GM08714 (cell line): ENCODE results near the gene DBN1.

ENCODE experiments used
- H3K4me3 ChIP-seq: fragments of 200-500 bp; sonication (Bioruptor generic); 2 replicates; pipeline ENCODE4 v1.5.1; 2014; ENCODE audit warnings: mild to moderate bottlenecking, low read length, inconsistent platforms
- ZNF274 ChIP-seq: IDR thresholded peaks from 2 replicates; pipeline ENCODE4 v1.6.1; 2012; ENCODE audit warnings: mild to moderate bottlenecking, low read depth, low read length

DBN1 gene

DNA sequence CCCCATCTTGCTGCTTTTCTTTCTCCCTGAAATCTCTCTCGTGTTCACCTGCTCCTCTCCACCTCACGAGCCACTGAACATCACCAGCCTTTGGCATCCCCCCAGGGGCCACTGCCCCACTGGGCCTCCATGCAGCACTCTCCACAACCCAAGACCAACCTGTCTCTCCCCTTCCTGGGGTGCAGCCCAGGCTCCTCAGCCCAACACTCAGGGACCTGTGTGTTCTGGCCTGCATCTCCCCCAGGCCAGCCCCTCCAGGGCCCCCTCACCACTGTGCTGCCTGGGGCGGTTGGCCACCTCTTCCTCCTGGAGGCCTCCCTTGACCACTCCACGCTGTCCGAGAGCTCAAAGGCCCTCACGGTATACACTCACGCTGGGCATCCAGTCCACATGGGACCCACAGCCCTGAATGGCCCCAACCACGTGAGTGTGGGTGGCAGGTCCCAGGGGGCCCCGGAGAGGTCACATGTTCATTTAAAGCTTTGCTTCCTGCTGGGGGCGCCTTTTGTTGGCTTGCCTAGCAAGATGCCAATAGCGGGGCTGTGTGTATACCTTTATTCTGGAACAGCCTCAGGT lies 36.6 kb upstream of the DBN1 start:
- peak overlapping the region; percentile 66; the same call in 1 of the 2 replicates for H3K4me3 ChIP-seq
- TF ChIP-seq ZNF274, result no peak

DNA sequence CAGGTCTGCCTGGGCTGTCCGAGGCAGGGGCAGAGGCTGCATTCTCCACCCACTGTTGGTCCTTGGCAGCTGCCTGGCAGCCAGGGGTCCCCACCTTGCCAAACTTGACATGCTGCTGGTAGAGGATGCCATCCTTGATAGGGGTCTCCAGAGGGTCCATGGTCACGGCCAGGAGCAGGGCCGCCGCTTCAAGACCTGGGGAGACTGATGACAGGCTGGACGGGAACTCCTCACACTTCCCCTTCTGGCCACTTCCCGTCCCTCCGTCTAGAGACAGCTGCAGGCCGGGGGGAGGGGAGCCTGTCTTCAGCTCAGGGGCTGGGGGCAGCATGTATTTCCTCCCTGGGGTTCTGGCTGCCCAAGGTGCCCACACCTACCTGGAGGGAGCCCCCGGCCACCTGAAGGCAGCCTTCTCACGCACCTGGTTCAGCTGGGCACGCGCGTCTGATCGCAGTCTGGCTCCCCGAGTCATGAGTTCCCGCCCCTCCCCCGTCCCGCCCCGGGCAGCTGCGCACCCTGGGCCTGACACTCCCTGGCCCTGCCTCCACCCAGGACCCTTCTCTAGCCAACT lies 36.0 kb upstream of the DBN1 start, which contains the start of gene DOK3:
Gene DOK3 (minus strand): TSS at position 446 of the 571 bp plus-strand sequence. CDS start 286 bp downstream, at position 160.
- H3K4me3 ChIP-seq, result peak within 1 kb of the TSS; percentile 66; the same call in 1 of the 2 replicates
- TF ChIP-seq ZNF274, result no peak

DNA sequence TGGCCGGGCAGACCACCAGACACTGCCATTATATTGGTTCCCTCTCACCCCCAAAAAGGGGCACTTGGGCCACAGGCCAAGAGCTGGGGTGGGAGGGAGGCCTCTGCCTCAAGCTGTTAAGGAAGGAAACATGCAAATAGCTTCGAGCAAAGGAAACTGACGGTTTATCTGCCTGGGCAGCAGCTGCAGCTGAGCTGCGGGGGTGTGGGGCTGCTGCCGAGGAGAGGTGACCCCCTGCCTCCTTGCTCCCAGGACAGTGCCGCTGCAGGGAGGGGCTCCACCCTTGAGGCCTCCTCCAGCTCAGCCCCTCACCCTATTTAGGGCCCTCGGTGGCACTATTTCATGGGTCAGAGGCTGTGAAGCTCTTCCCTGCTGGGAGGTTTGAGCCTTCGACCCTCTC lies 35.4 kb upstream of the DBN1 start:
- peak overlapping the region; percentile 66; the same call in 1 of the 2 replicates for H3K4me3 ChIP-seq
- TF ChIP-seq ZNF274, result no peak

DNA sequence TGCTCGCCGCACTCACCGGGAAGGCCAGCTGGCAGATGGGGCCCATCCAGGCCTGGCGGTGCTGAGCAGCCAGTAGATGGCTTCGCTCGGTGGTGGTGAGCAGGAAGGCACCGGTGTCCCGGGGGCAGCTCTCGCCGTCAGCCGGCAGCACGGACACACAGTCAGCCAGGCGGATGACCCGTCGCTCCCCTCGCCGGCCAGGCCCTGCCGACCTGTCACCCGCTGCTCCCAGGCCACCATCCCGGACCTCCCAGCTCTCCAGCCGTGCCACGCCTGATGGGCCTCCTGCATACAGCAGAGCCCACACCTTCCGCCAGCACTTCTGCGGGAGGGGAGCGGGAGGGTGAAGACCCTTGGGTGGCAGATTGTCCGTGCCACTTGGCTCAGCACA lies 34.8 kb upstream of the DBN1 start:
- peak overlapping the region; percentile 66; the same call in 1 of the 2 replicates for H3K4me3 ChIP-seq
- TF ChIP-seq ZNF274, result no peak

DNA sequence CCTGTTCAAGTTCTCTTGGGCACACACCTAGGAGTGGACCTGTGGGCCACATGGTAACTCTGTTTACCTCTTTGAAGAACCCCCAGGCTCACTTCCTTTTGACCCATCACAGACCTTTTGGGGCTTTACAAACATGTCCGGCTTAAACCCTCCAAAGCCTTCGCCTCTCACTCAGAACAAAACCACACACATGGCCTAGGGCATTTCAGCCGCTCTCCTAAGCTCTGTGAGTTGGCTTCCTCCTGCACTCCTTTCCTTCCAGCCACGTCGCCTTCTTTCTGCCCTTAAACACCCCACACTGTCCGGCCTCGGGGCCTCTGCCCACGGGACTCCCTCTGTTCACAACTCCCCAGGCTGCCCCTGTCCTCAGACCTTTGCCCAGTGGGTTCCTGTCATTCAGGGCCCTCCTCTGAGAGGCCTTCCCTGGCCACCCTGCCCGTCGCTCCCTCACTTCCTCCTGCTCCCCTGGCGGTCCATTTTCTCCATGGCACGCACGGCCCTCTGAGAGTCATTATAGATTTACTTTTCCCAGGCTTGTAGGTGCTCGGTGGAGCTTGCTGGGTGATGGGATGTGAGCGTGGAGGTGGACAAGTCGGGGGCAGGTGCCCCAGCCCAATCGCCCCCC lies 34.3 kb upstream of the DBN1 start:
- TF ChIP-seq ZNF274, result no peak
- peak overlapping the region; percentile 66; the same call in 1 of the 2 replicates for H3K4me3 ChIP-seq

DNA sequence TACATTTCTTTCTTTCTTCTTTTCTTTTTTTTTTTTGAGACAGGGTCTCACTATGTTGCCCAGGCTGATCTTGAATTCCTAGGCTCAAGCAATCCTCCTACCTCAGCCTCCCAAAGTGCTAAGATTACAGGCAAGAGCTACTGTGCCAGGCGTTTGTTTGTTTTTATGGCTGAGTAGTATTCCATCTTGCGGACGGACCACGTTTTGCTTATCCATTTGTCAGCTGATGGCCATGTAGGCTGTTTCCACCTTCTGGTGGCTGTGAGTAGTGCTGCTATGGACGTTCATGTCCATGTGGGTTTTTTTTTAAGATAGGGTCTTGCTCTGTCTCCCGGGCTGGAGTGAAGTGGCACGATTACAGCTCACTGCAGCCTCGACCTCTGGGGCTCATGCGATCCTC lies 33.7 kb upstream of the DBN1 start:
- no peak for TF ChIP-seq ZNF274
- peak overlapping the region; percentile 66; the same call in 1 of the 2 replicates for H3K4me3 ChIP-seq

DNA sequence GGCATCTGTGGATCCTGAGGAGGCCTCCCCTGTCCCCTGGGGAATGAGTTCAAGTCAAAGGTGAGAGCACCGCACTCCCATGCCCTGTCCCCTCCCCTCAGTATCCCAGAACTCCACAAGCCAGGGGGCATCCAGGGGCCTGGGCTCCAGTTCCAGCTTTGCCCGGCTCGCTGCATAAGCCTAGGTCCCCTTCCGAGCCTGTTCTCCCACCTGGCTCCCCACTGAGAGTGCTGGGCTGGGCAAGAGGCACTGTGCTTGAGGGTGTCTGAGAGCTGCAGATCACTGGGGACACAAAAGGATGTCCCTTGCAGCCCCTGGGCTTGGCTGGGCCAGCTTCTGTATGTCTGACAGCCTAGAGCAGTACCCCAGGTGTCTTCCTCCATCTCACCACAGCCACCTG lies 31.6 kb upstream of the DBN1 start:
- H3K4me3 ChIP-seq, result no peak overlapping the region
- TF ChIP-seq ZNF274, result no peak

DNA sequence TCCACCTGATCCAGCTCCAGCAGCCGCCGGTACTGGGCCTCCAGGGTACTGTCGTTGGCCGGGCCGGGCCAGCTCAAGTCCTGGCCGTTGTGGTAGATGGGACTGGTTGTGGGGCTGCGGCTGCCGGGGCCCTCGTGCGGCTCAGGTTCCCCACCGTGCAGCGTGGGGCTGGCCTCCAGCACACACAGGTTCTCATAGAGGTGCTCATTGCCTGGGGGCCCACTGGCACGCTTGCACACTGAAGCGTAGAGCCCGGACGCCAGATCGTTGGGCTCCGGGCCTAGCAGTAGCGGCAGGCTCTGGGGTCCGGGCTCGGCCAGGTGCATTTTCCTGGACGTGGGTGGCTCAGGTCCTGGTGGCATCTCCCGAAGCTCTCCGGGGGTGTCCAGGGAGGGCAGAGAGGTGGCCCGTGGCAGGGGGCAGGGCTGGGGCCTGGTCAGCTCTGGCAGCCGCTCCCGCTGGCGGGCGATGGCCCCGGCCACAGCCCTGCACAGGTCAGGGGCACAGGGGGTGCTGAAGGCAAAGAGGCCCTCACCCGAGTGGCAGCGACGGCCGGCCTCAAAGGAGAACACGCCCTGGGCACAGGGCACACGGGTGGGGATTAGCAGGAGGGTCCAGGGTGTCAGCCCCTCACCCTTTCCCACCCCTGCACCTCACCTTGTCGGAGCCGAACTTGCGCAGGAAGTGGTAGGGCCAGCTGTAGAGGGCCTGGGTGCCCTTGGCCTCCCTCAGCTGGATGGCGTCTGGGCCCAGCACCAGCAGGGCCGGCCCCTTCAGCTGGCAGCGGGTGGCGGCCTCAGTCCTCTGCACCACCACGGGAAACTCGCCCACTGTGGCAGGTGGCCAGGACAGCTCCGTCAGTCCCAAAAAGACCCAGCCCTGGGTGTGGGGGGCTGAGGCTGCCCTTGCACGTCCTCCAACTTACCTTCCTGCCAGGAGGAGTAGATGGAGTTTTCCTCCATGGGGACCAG lies 30.9 kb upstream of the DBN1 start:
- TF ChIP-seq ZNF274, result no peak
- H3K4me3 ChIP-seq, result no peak overlapping the region

DNA sequence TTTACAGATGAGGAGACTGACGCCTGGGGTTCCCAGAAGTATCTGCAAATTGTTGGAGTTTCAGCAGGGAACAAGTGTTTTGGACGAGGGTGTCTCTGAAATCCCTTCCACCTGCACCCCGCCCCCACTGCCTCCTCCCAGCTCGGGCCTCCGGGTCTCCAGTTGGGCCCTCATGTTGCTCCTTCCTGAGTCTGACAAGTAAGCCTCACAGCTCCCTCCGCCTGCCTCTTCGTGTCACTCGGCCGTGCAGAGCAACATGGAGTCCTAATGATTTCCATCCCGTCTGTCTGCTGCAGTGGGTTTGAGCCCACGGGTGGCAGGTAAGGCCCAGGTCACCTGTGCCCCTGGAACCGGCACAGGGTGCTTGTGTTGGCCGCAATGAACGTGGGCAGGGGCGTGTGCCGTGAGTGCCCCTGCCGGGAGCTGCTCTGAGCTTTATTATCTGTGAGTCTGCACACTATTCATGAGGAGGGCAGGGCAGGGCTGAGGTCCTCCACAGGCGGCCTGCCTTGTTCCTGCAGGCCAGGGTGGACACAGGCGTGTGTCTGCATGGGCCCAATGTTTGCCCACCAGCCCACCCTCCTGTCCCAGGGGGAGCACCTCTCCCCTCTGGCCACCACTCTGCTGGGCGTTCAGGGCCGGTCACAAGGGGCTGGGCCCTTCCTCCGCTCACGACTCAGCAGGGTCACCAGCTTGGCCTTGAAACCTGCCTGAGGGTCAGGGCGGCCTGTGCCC lies 30.1 kb upstream of the DBN1 start:
- no peak for TF ChIP-seq ZNF274
- no peak overlapping the region for H3K4me3 ChIP-seq

DNA sequence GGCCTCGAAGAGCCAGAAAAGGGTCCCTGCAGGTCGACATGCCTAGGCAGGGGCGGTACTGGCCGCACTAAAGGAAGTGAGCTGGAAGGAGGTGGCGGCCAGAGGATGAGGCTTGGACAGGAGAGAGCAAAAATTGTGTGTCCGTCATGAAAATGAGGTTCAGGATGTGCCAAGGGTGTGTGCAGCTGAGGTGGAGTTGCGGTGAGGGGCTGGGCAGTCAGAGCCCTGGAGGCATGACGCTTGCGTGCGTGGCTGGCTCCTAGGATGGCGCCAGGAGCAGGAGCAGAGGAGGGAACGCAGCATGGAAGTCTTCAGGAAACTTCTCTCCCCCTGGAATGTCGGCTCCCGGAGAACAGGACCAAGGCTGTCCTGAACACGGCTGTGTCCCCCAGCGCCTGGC lies 29.5 kb upstream of the DBN1 start:
- no peak overlapping the region; the same call in 1 of the 2 replicates for H3K4me3 ChIP-seq

DNA sequence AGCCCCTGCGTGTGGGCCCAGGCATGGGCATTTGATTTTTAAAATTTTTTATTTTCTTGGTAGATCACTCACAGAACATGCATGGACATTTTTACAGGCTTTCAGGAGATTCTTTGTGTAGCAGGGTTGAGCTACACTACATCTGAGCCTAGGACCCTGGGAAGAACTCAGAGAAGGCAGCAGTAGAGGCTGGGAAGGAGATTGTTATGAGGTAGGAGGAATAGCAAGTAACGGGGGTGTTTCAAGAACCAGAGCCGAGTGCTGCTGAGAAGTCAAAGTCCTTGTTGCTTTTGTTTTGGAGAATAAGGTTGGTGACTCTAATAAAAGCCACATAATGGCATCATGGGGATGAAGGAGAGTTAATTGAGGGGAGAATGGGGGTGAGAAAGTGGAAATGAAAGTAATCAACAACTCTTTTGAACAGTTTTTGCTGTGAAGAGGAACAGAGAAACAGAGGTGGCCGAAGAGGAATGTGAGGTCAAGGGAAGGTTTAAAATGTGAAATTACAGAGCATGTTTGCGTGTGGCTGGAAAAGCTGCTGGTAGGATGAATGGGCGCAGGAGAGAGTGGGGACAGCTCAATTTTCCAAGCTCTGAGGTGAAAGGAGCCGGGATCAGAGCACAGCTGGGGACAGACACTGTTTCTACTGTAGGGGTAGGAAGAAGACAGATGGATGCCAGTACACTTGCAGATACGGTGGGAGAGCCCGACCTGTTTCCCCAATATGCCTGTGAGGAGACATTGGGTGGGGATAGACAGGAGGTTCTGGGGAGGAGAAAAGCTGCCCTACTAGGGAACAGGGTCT lies 28.6 kb upstream of the DBN1 start:
- no peak overlapping the region; the same call in 1 of the 2 replicates for H3K4me3 ChIP-seq
- TF ChIP-seq ZNF274, result no peak

More for the DNA sequence above, 29.5 kb upstream of the DBN1 start:
- TF ChIP-seq ZNF274, result no peak

DNA sequence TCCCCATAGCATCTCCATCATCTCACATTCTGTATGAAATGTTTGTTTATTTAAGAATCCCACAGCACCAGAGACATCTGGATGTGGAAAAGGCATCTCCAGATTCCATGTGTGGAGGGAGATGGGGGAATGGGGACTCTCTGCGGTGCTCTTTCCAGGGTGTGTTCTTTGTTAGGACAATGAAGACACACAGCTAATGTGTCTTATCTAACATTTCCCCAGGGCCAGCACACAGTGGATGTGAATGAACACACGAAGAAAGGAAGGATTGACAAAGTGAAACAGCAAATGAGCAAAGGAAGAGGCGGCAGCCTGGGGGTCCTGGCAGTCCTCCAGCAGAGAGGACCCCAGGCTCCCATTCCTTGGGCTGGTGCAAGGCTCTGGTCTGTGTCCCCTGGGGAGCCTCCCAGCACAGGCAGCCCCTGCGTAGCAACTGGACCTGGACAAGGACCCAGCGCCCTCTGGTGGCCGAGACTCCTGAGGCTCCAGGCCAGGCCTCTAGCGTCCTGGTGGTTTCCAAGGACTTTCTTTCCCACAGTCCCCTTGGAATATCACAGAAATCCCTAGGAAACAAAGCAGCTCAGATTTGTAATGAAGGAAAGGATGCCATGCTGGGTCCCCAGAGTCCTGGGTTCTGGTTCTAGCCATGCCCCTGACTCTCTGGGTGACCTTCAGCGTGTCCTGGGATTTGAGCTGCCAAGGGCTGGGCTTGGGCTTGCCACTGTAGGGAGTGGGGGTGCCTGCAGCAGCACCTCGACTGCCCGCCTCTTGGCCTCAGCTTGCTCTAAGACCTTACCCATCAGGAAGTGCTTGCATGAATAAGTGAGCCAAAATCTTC lies 27.5 kb upstream of the DBN1 start:
- TF ChIP-seq ZNF274, result no peak
- no peak overlapping the region for H3K4me3 ChIP-seq
